Esophagus (tissue), 2 donors: ENCODE results near the gene FOXA2. TPM values are rescaled to one million over a fixed set of nuclear protein-coding genes. Genes with fewer than 3 reads are reported as not detected.

Experiments
- H3K27ac ChIP-seq, 2 donors: one replicate each; pipeline ENCODE4 v1.5.1; 2013; ENCODE audit warnings: low read depth in 2 of 2, mild to moderate bottlenecking in 2 of 2, inconsistent platforms in 1 of 2, low read length in 1 of 2, moderate library complexity in 1 of 2
- H3K27me3 ChIP-seq, 2 donors: one replicate each; pipeline ENCODE4 v1.6.1; 2013; ENCODE audit warnings: low read length in 2 of 2, control low read depth in 1 of 2, mild to moderate bottlenecking in 1 of 2; ENCODE audit not compliant: insufficient read depth in 2 of 2, control insufficient read depth in 1 of 2
- H3K36me3 ChIP-seq, 2 donors: one replicate each; pipeline ENCODE4 v1.6.1; 2013; ENCODE audit warnings: low read length in 1 of 2; ENCODE audit not compliant: control insufficient read depth in 2 of 2, insufficient read depth in 2 of 2
- H3K4me1 ChIP-seq, 2 donors: one replicate each; pipeline ENCODE4 v1.6.1; 2013; ENCODE audit warnings: low read length in 1 of 2; ENCODE audit not compliant: control insufficient read depth in 2 of 2, insufficient read depth in 2 of 2
- H3K4me3 ChIP-seq, 2 donors: one replicate each; pipeline ENCODE4 v1.5.1; 2013; ENCODE audit warnings: low read length in 2 of 2, mild to moderate bottlenecking in 2 of 2, low read depth in 1 of 2, moderate library complexity in 1 of 2
- H3K9me3 ChIP-seq, 2 donors: one replicate each; pipeline ENCODE4 v1.6.1; 2013; ENCODE audit warnings: mild to moderate bottlenecking in 2 of 2, low read depth in 1 of 2, low read length in 1 of 2, moderate library complexity in 1 of 2; ENCODE audit not compliant: control insufficient read depth in 2 of 2, insufficient read depth in 1 of 2
- WGBS, 2 donors: extraction: QIAGEN DNeasy Blood & Tissue Kit; methylation state at CpG; one replicate each; pipeline ENCODE4 v1.1.7; 2013; 5-methylcytosine and 5-hydroxymethylcytosine counted together
- polyA plus RNA-seq, 2 donors: library from polyadenylated mRNA; stranded (reverse); fragments of 200-250 nt; gene quantifications; one replicate each; pipeline ENCODE4 v1.2.3, GENCODE V29; 2013
- donor health status: healthy with polysubstance abuse.
- donor health status: Bipolar disorder and iron deficiency.

The FOXA2 gene
- polyA plus RNA-seq, 2 donors, result 0.01 TPM; not detected in 1

- H3K36me3 ChIP-seq, result no peaks in the 10 kb centered on the region
- no peak overlapping the region for H3K27ac ChIP-seq
- no peak overlapping the region for H3K4me3 ChIP-seq
- no peaks in the 10 kb centered on the region for H3K4me1 ChIP-seq
- no peaks in the 10 kb centered on the region for H3K9me3 ChIP-seq
- no peaks in the 10 kb centered on the region for H3K27me3 ChIP-seq
These were observed 39.3 kb downstream of the FOXA2 start for GRCh38 chr20:22545045-22545444.

- Histone ChIP-seq H3K27me3 (no peaks in the 10 kb centered on the region), H3K4me3 (no peak overlapping the region), H3K27ac (no peak overlapping the region), H3K4me1 (no peaks in the 10 kb centered on the region), H3K9me3 (no peaks in the 10 kb centered on the region), H3K36me3 (no peaks in the 10 kb centered on the region)
- WGBS, 2 donors, result 51 to 69% methylated on average over 1 of the region's 1 CpG
These were observed 39.9 kb downstream of the FOXA2 start for GRCh38 chr20:22544462-22544861.

- Histone ChIP-seq H3K4me3 (no peak overlapping the region), H3K9me3 (no peaks in the 10 kb centered on the region), H3K27me3 (no peaks in the 10 kb centered on the region), H3K36me3 (no peaks in the 10 kb centered on the region), H3K4me1 (no peaks in the 10 kb centered on the region), H3K27ac (no peak overlapping the region)
- 33 to 56% methylated on average over 1 of the region's 1 CpG for WGBS, 2 donors
These were observed 41.9 kb downstream of the FOXA2 start for GRCh38 chr20:22542427-22542826.

DNA sequence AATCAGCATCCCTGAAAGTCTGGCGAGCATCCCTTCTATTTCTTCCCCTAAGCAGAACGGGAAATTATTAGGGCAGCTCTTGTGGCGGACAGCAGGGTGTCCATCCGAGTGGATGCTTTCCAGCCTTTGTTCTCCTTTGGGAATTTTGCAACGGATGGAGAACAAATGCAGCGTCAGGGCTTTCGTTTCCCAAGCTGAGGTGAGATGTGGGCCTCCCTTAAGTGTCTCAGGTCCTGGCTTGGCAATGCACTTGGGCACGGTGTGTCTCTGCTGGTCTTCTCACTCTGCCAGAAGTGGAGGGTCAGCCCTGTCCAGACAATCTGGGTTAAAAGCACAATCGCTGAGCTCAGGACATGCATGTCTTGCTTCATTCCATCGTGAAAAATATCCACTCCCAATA lies 43.5 kb downstream of the FOXA2 start:
- H3K4me1 ChIP-seq, result no peaks in the 10 kb centered on the region
- H3K27ac ChIP-seq, result no peak overlapping the region
- H3K9me3 ChIP-seq, result no peaks in the 10 kb centered on the region
- H3K27me3 ChIP-seq, result no peaks in the 10 kb centered on the region
- 70 to 73% methylated on average over 10 of the region's 10 CpGs for WGBS, 2 donors
- no peak overlapping the region for H3K4me3 ChIP-seq
- no peaks in the 10 kb centered on the region for H3K36me3 ChIP-seq

- WGBS, 2 donors, result 72 to 77% methylated on average over 4 of the region's 4 CpGs
- Histone ChIP-seq H3K4me1 (no peaks in the 10 kb centered on the region), H3K9me3 (no peaks in the 10 kb centered on the region)
These were observed 47.2 kb downstream of the FOXA2 start for GRCh38 chr20:22536956-22537756.

DNA sequence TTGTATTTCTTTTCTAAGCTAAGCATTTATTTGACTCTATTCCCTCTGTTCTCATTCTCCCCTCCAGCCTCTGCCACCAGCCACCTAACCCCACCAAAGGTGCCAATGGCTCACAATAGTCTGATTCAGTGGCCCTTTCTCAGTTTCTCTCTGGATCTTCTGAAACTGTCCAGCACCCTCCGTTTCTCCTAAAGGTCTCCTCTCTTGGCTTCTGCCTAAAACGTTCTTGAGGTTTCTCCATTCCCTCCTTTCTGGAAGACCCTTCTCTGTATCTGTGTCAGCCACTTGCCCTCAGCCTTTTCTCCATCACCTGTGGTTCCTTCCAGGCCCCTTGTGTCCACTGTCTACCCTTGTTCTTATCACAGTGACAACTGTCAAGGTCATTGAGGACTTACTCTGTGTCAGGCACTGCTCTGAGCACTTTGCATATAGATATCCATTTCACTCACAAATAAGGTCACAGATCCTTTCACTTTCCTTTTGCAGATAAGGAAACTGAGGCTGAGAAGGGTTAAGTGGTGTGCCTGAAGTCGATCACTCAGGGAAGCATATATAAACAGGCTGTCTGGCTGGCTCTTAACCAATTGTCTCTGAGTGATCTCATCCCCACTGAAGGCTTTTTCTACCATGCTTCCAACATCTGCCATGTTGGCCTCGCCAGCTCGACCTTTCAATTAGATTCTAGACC lies 48.1 kb downstream of the FOXA2 start:
- Histone ChIP-seq H3K36me3 (no peaks in the 10 kb centered on the region), H3K9me3 (no peaks in the 10 kb centered on the region)
- WGBS, 2 donors, result 58 to 68% methylated on average over 5 of the region's 5 CpGs

More at GRCh38 chr20:22536956-22537756, 47.2 kb downstream of the FOXA2 start:
- H3K36me3 ChIP-seq, result no peaks in the 10 kb centered on the region
- H3K4me3 ChIP-seq, result no peak overlapping the region
- H3K27ac ChIP-seq, result no peak overlapping the region
- H3K27me3 ChIP-seq, result no peaks in the 10 kb centered on the region

DNA sequence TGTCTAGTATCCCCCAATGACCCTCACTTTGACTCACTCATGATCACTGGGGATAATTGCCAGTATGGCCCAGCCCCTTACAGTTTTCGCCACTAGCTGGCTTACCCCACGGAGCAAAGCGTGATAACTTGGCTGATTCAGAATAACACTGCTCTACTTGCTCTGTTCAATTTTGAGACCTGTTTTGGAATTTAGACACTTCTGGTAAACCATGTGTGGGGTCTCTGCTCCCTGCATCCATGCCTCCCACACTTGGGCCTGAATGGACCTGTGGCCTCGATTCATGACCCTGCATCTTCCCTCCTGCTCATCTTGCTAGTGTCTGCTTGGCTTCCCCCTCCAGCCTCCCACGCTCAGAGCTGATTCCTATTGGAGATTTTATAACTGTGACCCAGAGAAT lies 48.9 kb downstream of the FOXA2 start:
- Histone ChIP-seq H3K4me3 (no peak overlapping the region), H3K27me3 (no peaks in the 10 kb centered on the region), H3K27ac (no peak overlapping the region), H3K9me3 (no peaks in the 10 kb centered on the region), H3K4me1 (no peaks in the 10 kb centered on the region), H3K36me3 (no peaks in the 10 kb centered on the region)
- WGBS, 2 donors, result 84 to 95% methylated on average over 5 of the region's 5 CpGs

More for the DNA sequence above, 48.1 kb downstream of the FOXA2 start:
- no peak overlapping the region for H3K27ac ChIP-seq
- H3K4me3 ChIP-seq, result no peak overlapping the region
- no peaks in the 10 kb centered on the region for H3K4me1 ChIP-seq
- H3K27me3 ChIP-seq, result no peaks in the 10 kb centered on the region

DNA sequence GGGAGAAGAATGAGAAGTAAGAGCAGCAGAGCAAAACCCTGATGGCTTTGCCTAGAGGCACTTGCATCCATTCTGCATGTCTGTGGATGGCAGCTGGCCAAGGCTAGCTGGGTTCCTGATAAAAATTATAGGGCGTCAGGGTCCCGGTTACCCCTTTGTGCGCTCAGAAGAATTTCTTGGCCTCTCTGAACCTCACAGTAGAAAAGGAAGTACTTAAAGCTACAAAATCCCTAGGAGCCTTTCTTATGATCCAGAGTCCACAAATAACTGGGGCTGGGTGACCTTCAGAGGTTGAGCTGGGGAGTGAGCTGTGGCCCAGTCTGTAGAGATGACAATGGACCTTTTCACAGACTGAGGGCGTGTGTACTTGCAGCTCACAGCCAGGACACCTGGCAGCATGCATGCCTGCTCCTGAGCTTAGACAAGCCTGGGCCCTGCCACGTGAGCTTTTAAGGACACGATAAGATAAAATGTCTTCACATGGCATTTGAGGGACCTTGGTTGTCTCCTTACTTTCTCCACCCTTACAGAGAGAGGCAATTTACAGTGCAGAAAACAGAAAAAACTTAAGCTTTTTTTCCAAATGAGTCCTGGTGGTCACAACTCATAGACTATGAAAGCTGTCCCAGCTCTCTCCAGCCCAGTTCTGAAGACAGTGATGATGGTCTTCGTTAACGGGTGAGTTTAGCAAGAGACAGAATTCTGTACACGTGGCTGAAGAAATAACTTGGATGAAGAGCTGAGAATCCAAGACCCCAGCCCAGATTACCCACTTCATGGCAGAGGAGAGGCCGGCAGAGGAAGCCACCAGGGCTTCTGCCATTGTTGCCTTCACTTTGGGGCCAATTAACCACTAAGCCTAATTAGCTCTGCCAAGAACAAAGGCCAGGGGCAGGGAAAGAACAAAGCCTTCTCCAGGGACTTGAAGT lies 50.3 kb downstream of the FOXA2 start:
- Histone ChIP-seq H3K4me1 (no peaks in the 10 kb centered on the region), H3K4me3 (no peak overlapping the region), H3K27ac (no peak overlapping the region), H3K9me3 (no peaks in the 10 kb centered on the region), H3K27me3 (no peaks in the 10 kb centered on the region), H3K36me3 (no peaks in the 10 kb centered on the region)
- 76 to 83% methylated on average over 10 of the region's 10 CpGs for WGBS, 2 donors

DNA sequence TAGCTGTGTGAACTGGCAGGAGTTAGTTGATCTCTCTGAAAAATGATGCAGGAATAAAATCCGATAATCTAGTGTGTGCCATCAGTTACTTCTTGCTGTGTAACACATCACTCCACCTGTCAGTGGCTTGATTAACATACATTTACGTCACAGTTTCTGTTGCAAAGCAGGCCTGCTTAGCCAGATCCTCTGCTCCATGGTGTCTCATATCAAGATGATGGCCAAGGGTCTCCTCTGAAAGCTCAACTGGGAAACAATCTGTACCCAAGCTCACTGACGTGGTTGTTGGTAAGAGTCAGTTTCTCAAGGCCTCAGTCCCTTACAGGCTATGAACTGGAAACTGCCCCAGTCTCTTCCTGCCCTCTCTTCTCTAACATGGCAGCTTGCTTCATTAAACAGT lies 51.8 kb downstream of the FOXA2 start:
- Histone ChIP-seq H3K4me1 (no peaks in the 10 kb centered on the region), H3K27me3 (no peaks in the 10 kb centered on the region), H3K9me3 (no peaks in the 10 kb centered on the region), H3K4me3 (no peak overlapping the region), H3K27ac (no peak overlapping the region), H3K36me3 (no peaks in the 10 kb centered on the region)
- 83 to 87% methylated on average over 3 of the region's 3 CpGs for WGBS, 2 donors
